ENCODE measurements around the gene TFEC. TPM values are rescaled to one million over a fixed set of nuclear protein-coding genes. Genes with fewer than 3 reads are reported as not detected.

Gene TFEC
- total RNA-seq, 1 donor from 2014 or later, result 0.06 TPM

- H4K20me1 ChIP-seq (ENCODE audit: low read depth), result no peaks in the 10 kb centered on the region
- H3K27me3 ChIP-seq, result no peaks in the 10 kb centered on the region
- no peak overlapping the region for H3K27ac ChIP-seq
- Mint-ChIP-seq H3K27me3 (ENCODE audit: insufficient read depth, low read depth) (no peaks in the 10 kb centered on the region), H3K36me3 (no peaks in the 10 kb centered on the region), H3K9me3 (no peaks in the 10 kb centered on the region), H3K27ac (no peak overlapping the region), H3K4me3 (no peak overlapping the region), H3K4me1 (no peaks in the 10 kb centered on the region)
- no peak overlapping the region for H2AFZ ChIP-seq (replicated peaks)
- no peak for DNase-seq (ENCODE audit: low spot score)
- no peak overlapping the region for H3K4me2 ChIP-seq
- no peaks in the 10 kb centered on the region for H3K4me1 ChIP-seq
- no peak overlapping the region for H3K9ac ChIP-seq
- H3K79me2 ChIP-seq (ENCODE audit: low read depth), result no peaks in the 10 kb centered on the region
- H3K4me3 ChIP-seq, result no peak overlapping the region
- H3F3A ChIP-seq (ENCODE audit: low read depth), result no peaks in the 10 kb centered on the region
- TF ChIP-seq EZH2 (IDR thresholded peaks at IDR 0.05) (no peak), EZH2phosphoT487 (IDR thresholded peaks at IDR 0.05) (no peak), CTCF (IDR thresholded peaks at IDR 0.05) (no peak)
- H3K9me3 ChIP-seq (ENCODE audit: low read depth), result no peaks in the 10 kb centered on the region
- no peaks in the 10 kb centered on the region for H3K36me3 ChIP-seq
These were observed 50.4 kb downstream of the TFEC start for GRCh38 chr7:115980159-115980558.

GRCh38 chr7:115976651-115977050, 53.9 kb downstream of the TFEC start:
- Histone ChIP-seq H3K4me2 (no peak overlapping the region), H3K27ac (no peak overlapping the region), H3K79me2 (ENCODE audit: low read depth) (no peaks in the 10 kb centered on the region), H3K27me3 (no peaks in the 10 kb centered on the region), H3K4me1 (no peaks in the 10 kb centered on the region), H3F3A (ENCODE audit: low read depth) (no peaks in the 10 kb centered on the region), H3K9me3 (ENCODE audit: low read depth) (no peaks in the 10 kb centered on the region), H3K4me3 (no peak overlapping the region), H4K20me1 (ENCODE audit: low read depth) (no peaks in the 10 kb centered on the region), H3K9ac (no peak overlapping the region), H3K36me3 (no peaks in the 10 kb centered on the region), H2AFZ (replicated peaks) (no peak overlapping the region)
- Mint-ChIP-seq H3K36me3 (no peaks in the 10 kb centered on the region), H3K27me3 (ENCODE audit: insufficient read depth, low read depth) (no peaks in the 10 kb centered on the region), H3K4me1 (no peaks in the 10 kb centered on the region), H3K9me3 (no peaks in the 10 kb centered on the region), H3K4me3 (no peak overlapping the region), H3K27ac (no peak overlapping the region)
- TF ChIP-seq EZH2 (IDR thresholded peaks at IDR 0.05) (no peak), EZH2phosphoT487 (IDR thresholded peaks at IDR 0.05) (no peak), CTCF (IDR thresholded peaks at IDR 0.05) (no peak)
- DNase-seq (ENCODE audit: low spot score), result no peak

GRCh38 chr7:115975766-115976165, 54.8 kb downstream of the TFEC start:
- Histone ChIP-seq H3K36me3 (no peaks in the 10 kb centered on the region), H3K9me3 (ENCODE audit: low read depth) (no peaks in the 10 kb centered on the region), H3K27me3 (no peaks in the 10 kb centered on the region), H3K4me1 (no peaks in the 10 kb centered on the region), H3K79me2 (ENCODE audit: low read depth) (no peaks in the 10 kb centered on the region), H3K4me3 (no peak overlapping the region), H2AFZ (replicated peaks) (no peak overlapping the region), H3K27ac (no peak overlapping the region), H4K20me1 (ENCODE audit: low read depth) (no peaks in the 10 kb centered on the region), H3F3A (ENCODE audit: low read depth) (no peaks in the 10 kb centered on the region), H3K9ac (no peak overlapping the region), H3K4me2 (no peak overlapping the region)
- Mint-ChIP-seq H3K4me3 (no peak overlapping the region), H3K9me3 (no peaks in the 10 kb centered on the region), H3K27me3 (ENCODE audit: insufficient read depth, low read depth) (no peaks in the 10 kb centered on the region), H3K27ac (no peak overlapping the region), H3K36me3 (no peaks in the 10 kb centered on the region), H3K4me1 (no peaks in the 10 kb centered on the region)
- no peak for TF ChIP-seq EZH2phosphoT487 (IDR thresholded peaks at IDR 0.05)
- no peak for TF ChIP-seq CTCF (IDR thresholded peaks at IDR 0.05)
- no peak for TF ChIP-seq EZH2 (IDR thresholded peaks at IDR 0.05)
- no peak for DNase-seq (ENCODE audit: low spot score)

Data from neural progenitor cell (in vitro differentiated cells).